SKM-1 treated with dmso at 0.1 percent for 144 hours (cell line): Measurements from ENCODE around the gene TDP2.

Experiments
- DNase-seq: peaks from one replicate; lab custom pipeline; 2025; ENCODE audit not compliant: unreplicated experiment; lab: John Stamatoyannopoulos, UW

The TDP2 gene

GRCh38 chr6:24606200-24606930, 60.3 kb downstream of the TDP2 start:
- DNase-seq, result no peak

- DNase-seq, result peak; percentile 17
These were observed 63.5 kb downstream of the TDP2 start for GRCh38 chr6:24603241-24603640.

GRCh38 chr6:24600903-24601302, 65.8 kb downstream of the TDP2 start:
- no peak for DNase-seq
